Mucosa of descending colon (tissue), 3 donors: ENCODE measurements around the gene CD63. TPM values are rescaled to one million over a fixed set of nuclear protein-coding genes. Genes with fewer than 3 reads are reported as not detected.

Experiments
- ATAC-seq: fragments of 200-7000 bp; cut with Tn5 transposase; one replicate; pipeline ENCODE4 v1.9.1; 2020; ENCODE audit warnings: mild to moderate bottlenecking, moderate library complexity
- DNase-seq, 3 donors: peaks; one replicate each; pipeline ENCODE4 v3.0.0-alpha.2; 2020
- H3K36me3 ChIP-seq: fragments of 200-600 bp; one replicate; pipeline ENCODE4 v1.8.0; 2021; ENCODE audit warnings: low read depth, mild to moderate bottlenecking
- H3K4me1 ChIP-seq: fragments of 200-600 bp; one replicate; pipeline ENCODE4 v1.8.0; 2021; ENCODE audit warnings: low read depth, mild to moderate bottlenecking
- H3K4me3 ChIP-seq: fragments of 200-600 bp; one replicate; pipeline ENCODE4 v1.8.0; 2021; ENCODE audit warnings: mild to moderate bottlenecking
- H3K9me3 ChIP-seq: fragments of 200-600 bp; one replicate; pipeline ENCODE4 v1.8.0; 2021; ENCODE audit warnings: mild to moderate bottlenecking
- CTCF ChIP-seq: fragments of 200-600 bp; IDR thresholded peaks from one replicate; pipeline ENCODE4 v1.8.0; 2022; ENCODE audit warnings: antibody characterized with exemption, mild to moderate bottlenecking
- intact Hi-C, 2 donors: fragments of 100-400 bp; cut with DNase I in 1 of 2; cut with micrococcal nuclease in 1 of 2; formaldehyde crosslinking; loops; one replicate each; pipeline versions ENCODE4 v1.11.0 to v1.11.1; 2022; cut with DNase I, micrococcal nuclease
- total RNA-seq, 3 donors: library from RNA; stranded (reverse); fragmentation: NEBNext Ultra II Directional in 2 of 3; extraction: Animal tissue kit (Norgen Biotek cat#: 25700) in 2 of 3; gene quantifications; one replicate each; pipeline versions ENCODE4 v1.2.1 to v1.2.4, GENCODE V29; 2021 to 2023
- donor health status: DM: no; HTN: no; CAD: no; lungs with moderate emphysema.
- donor health status: DM: no; HTN: no; CAD: no.
- donor health status: DM: no; HTN: yes; CAD: no.

CD63 gene
- total RNA-seq, 3 donors from 2014 or later = 992 to 1,177 (median 1,016) TPM

- Histone ChIP-seq H3K4me1 (no peaks in the 10 kb centered on the region), H3K4me3 (no peak overlapping the region), H3K9me3 (no peaks in the 10 kb centered on the region), H3K36me3 (no peaks in the 10 kb centered on the region)
- intact Hi-C loops = no loop called here
- TF ChIP-seq CTCF = no peak
- DNase-seq (no peak), ATAC-seq (no peak)
Observed at GRCh38 chr12:55692631-55693322, 36.0 kb downstream of the CD63 start.

GRCh38 chr12:55688716-55689655 lies 39.8 kb downstream of the CD63 start:
- DNase-seq = no peak
- Histone ChIP-seq H3K4me3 (no peak overlapping the region), H3K36me3 (no peaks in the 10 kb centered on the region), H3K9me3 (no peaks in the 10 kb centered on the region), H3K4me1 (no peaks in the 10 kb centered on the region)
- intact Hi-C loops = no loop called here
- TF ChIP-seq CTCF = no peak
- ATAC-seq = no peak

GRCh38 chr12:55687746-55688145 lies 41.1 kb downstream of the CD63 start:
- no peak for DNase-seq
- TF ChIP-seq CTCF = no peak
- ATAC-seq = peak; percentile 30
- no peaks in the 10 kb centered on the region for H3K9me3 ChIP-seq
- H3K4me3 ChIP-seq = no peak overlapping the region
- H3K4me1 ChIP-seq = no peaks in the 10 kb centered on the region
- no peaks in the 10 kb centered on the region for H3K36me3 ChIP-seq
- intact Hi-C loops = no loop called here

- H3K36me3 ChIP-seq = no peaks in the 10 kb centered on the region
- TF ChIP-seq CTCF = no peak
- H3K4me1 ChIP-seq = peaks cover under 1% of the 10 kb centered on the region
- intact Hi-C loops = no loop called here
- H3K4me3 ChIP-seq = no peak overlapping the region
- DNase-seq (no peak), ATAC-seq (no peak)
- H3K9me3 ChIP-seq = no peaks in the 10 kb centered on the region
Observed at GRCh38 chr12:55686366-55687010, 42.3 kb downstream of the CD63 start.

GRCh38 chr12:55685671-55686070 lies 43.1 kb downstream of the CD63 start:
- no peaks in the 10 kb centered on the region for H3K9me3 ChIP-seq
- DNase-seq (no peak), ATAC-seq (no peak)
- peaks cover 5% of the 10 kb centered on the region for H3K4me1 ChIP-seq
- no peak overlapping the region for H3K4me3 ChIP-seq
- TF ChIP-seq CTCF = no peak
- intact Hi-C loops = no loop called here
- H3K36me3 ChIP-seq = no peaks in the 10 kb centered on the region
